ENCODE data around the gene C19orf85.

DNA sequence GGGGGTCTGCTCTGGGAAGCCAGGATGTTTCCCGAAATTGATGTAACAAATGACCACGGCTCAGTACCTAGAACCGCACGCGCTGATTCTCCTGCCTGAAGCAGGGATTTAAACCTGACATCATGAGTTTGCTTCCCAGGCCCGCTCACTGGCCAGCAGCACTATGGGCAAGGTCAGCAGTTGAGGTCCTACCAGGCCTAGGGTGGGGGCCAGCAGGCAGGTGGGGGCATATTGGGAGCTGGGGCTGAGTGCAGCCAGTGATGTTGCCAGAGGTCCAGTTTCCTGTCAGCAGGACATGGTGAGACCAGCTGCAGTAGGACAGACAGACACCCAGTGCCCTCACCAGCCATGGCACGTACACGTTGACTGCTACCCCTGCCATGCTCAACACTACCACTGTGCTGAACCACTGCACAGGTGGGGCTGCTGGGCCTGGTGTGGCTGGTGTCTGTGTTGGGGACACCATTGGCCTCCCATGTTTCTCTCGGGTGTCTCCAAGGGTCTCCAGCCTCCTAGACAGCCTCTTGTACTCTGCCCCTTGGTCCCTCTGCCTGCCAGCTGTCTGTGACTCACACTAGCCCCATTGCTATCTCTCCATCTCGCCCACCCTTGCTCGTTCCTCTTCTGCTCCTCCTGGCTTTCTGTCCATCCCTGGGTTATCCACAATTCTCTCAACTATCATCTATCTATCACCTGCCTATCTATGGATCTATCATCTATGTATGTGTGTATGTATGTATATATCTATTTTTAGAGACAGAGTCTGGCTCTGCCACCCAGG lies 1.1 kb upstream of the C19orf85 start:
- TF ChIP-seq, protein P1, sequence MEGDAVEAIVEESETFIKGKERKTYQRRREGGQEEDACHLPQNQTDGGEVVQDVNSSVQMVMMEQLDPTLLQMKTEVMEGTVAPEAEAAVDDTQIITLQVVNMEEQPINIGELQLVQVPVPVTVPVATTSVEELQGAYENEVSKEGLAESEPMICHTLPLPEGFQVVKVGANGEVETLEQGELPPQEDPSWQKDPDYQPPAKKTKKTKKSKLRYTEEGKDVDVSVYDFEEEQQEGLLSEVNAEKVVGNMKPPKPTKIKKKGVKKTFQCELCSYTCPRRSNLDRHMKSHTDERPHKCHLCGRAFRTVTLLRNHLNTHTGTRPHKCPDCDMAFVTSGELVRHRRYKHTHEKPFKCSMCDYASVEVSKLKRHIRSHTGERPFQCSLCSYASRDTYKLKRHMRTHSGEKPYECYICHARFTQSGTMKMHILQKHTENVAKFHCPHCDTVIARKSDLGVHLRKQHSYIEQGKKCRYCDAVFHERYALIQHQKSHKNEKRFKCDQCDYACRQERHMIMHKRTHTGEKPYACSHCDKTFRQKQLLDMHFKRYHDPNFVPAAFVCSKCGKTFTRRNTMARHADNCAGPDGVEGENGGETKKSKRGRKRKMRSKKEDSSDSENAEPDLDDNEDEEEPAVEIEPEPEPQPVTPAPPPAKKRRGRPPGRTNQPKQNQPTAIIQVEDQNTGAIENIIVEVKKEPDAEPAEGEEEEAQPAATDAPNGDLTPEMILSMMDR (IDR thresholded peaks at IDR 0.05), result no peak
- TF ChIP-seq EP300 (IDR thresholded peaks at IDR 0.05), result no peak

All from tibial nerve (tissue), 4 donors.